HG02588 (cell line): ENCODE data around the gene DPYSL5.
"Not testable (repeated sequence)": the region's sequence is repeated elsewhere in the genome, so short reads cannot be mapped to it uniquely, and the experiment has no call there.

Experiments
- ATAC-seq: cut with Tn5 transposase; IDR thresholded peaks from one replicate; pipeline ENCODE4 v1.9.1; 2021; ENCODE audit warnings: mild to moderate bottlenecking, moderate library complexity; ENCODE audit not compliant: unreplicated experiment

The DPYSL5 gene

GRCh38 chr2:26873286-26873983 lies 25.5 kb downstream of the DPYSL5 start:
- no peak for ATAC-seq

- ATAC-seq: no peak
These were observed 26.6 kb downstream of the DPYSL5 start for GRCh38 chr2:26874514-26874913.

DNA sequence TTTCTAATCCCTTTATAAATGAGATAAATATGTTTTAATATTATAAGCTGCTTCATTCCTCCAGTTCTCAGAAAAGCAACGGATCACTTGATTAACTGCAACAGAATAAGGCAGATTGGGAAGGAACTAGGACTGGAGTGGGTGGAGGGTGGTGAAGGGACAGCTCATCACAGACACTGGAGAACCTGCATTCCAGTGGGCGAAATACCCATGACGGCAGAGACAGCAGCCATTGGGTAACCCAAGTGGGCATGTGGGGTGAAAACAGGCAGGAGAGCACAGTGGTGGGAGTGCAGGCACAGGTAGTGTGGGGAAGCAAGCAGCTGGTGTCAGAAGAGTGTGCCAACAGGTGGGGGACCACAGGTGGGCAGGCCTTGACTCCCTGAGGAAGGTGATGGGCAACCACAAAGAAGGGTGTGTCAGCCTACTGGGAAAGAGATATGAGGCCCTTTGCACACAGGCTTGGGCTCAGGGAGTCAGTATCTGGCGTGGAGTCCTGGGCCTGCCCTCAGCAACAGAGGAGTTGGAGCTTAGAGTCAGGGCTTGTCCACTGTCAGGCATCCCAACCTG lies 27.2 kb downstream of the DPYSL5 start:
- ATAC-seq: no peak

DNA sequence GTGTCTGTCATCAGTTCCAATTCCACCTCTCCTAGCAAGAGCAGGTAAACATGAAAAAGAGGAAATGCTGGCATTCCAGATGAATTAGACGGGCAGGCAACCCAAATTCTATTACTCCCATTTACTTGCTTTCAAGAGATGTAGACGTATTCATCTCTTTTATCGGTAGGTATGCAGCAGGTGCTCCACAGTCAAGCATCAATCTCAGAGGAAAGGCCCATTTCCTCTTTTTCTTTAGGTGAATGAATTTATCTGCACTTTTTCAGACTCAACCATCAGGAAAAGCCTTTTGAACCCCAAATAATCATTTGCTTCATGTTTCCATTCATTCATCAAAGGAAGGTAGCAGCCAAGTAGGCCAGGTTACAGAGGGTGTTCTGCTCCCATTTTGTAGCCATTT lies 27.9 kb downstream of the DPYSL5 start:
- no peak for ATAC-seq

DNA sequence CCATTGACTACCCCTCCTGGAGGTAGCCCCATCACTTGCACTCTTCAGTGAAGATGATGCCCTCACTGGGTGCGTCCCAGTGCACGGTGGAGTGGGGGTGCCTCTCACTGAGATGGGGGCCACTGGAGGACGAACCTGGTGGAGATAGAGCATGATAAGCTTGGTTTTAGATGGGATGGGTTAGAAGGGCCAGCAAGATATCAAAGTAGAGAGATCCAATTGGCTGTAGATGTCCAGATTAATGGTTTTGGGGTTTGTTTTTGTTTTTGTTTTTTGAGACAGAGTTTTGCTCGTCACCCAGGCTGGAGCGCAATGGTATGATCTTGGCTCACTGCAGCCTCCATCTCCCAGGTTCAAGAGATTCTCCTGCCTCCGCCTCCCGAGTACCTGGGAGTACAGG lies 28.3 kb downstream of the DPYSL5 start:
- ATAC-seq: no peak

GRCh38 chr2:26877276-26877675 lies 29.3 kb downstream of the DPYSL5 start:
- ATAC-seq: no peak

GRCh38 chr2:26880161-26880560 lies 32.2 kb downstream of the DPYSL5 start:
- no peak for ATAC-seq

GRCh38 chr2:26880910-26881435 lies 33.0 kb downstream of the DPYSL5 start:
- no peak for ATAC-seq

DNA sequence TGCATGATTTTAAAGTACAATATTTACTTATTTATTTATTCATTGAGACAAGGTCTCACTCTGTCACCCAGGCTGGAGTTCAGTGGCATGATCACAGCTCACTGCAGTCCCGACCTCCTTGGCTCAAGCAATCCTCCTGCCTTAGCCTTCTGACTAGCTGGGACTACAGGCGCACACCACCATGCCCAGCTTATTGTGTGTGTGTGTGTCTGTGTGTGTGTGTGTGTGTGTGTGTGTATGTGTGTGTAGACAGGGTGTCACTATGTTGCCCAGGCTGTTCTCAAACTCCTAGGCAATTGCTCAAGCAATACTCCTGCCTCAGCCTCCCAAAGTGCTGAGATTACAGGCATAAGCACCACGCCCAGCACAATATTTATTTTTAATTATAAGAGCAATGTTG lies 34.3 kb downstream of the DPYSL5 start:
- ATAC-seq: not testable (repeated sequence)

- ATAC-seq: no peak
These were observed 36.0 kb downstream of the DPYSL5 start for GRCh38 chr2:26883956-26884355.

- no peak for ATAC-seq
These were observed 36.6 kb downstream of the DPYSL5 start for GRCh38 chr2:26884486-26884885.

DNA sequence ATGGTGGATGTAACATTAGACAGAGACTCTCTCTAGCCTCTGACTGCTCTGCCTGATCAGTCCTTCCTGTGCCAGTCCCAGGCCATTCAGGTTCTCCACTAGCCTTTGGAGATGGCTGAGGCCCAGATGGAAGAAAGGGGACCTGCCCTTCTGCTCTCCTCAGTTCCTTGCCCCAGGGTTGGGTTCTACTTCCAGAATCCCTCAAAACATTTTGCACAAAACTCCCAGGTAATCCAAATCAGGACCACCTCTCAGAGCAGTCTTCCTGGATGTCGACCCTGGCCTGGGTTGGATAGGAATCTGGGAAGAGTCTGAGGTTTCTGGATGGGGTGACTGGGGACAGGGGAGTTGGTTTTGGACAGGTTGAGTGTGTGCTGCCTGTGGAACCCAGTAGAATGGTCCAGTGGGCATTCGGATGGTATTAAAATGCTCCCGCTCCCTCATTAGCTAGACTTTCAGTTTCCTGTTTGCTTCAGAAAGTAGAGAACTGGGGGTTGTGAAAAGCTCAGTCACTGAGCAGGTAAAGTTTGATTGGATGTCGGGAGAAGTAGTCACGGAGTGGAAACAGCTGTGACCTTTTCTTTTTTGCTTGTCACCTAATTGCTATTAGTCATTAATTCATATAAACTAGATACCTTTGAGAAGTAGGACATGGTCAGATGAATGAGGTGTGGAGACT lies 37.9 kb downstream of the DPYSL5 start:
- no peak for ATAC-seq

- ATAC-seq: no peak
These were observed 38.8 kb downstream of the DPYSL5 start for GRCh38 chr2:26886736-26887135.

- no peak for ATAC-seq
These were observed 39.2 kb downstream of the DPYSL5 start for GRCh38 chr2:26887151-26887550.

GRCh38 chr2:26889796-26890195 lies 41.9 kb downstream of the DPYSL5 start:
- no peak for ATAC-seq

- no peak for ATAC-seq
These were observed 42.5 kb downstream of the DPYSL5 start for GRCh38 chr2:26890341-26891000.

- no peak for ATAC-seq
These were observed 44.2 kb downstream of the DPYSL5 start for GRCh38 chr2:26892133-26892532.

DNA sequence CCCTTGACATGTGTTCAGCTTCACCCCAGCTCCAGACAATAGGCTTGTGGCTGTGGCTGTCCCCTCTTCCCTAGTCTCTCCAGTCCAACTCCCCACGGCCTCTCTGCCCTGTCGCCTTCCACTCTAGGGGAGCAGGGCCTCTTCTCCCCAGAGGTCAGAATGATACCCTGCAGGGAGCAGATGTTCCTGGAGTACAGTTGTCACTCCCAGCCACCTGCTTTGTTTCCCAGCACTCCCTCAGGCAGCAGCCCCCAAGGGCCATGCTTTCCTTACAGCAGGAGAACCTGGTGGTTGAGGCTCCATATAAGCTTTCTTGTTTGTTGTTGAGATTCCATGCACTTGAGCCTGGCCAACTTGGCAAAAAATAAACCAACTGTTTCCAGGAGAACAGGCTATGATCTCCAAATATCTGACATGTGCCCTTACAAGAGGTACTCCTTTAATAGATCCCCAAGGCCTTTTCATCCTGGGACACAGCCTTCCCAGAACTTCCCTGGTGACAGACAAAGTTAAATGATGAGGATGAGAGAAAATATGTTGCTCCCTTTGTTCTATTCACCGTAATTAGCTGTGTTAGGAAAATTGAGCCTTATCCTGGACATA lies 45.1 kb downstream of the DPYSL5 start:
- ATAC-seq: no peak

- ATAC-seq: no peak
These were observed 46.2 kb downstream of the DPYSL5 start for GRCh38 chr2:26894136-26894535.

DNA sequence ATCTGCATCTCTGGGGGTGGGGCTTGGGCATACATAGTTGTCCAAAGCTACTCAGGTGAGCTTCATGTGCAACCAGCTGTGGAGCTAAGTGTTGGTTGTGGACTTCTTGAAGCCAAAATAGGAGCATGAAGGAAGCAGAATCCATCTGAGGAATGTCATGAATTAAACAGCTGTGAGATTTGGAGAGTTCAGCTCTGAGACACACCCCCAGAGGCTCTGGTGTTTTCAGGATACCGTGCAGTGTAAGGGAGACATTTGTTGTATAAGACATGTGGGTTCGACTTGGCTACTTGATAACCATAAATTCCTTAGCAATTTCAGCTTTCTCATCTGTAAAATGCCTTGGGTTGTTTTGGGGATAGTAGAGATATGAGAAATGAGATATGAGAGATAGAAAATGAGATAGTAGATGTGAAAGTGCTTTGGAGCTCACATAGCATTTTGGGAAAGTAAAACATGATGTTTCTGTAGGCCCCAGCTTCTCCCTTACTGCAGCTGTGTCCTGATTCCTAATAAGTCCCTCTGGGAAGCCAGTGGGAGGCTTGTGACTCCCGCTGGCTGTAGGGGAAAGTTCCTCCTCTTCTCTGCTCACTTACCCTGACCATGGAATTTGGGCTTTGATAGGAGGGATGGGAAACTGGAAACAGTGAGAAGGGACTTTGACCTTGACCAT lies 50.0 kb downstream of the DPYSL5 start:
- ATAC-seq: no peak
